ENCODE measurements around the gene RTN4. TPM values are rescaled to one million over a fixed set of nuclear protein-coding genes. Genes with fewer than 3 reads are reported as not detected.

Gene RTN4
- total RNA-seq, 2 donors from 2014 or later, result 253 to 331 TPM

DNA sequence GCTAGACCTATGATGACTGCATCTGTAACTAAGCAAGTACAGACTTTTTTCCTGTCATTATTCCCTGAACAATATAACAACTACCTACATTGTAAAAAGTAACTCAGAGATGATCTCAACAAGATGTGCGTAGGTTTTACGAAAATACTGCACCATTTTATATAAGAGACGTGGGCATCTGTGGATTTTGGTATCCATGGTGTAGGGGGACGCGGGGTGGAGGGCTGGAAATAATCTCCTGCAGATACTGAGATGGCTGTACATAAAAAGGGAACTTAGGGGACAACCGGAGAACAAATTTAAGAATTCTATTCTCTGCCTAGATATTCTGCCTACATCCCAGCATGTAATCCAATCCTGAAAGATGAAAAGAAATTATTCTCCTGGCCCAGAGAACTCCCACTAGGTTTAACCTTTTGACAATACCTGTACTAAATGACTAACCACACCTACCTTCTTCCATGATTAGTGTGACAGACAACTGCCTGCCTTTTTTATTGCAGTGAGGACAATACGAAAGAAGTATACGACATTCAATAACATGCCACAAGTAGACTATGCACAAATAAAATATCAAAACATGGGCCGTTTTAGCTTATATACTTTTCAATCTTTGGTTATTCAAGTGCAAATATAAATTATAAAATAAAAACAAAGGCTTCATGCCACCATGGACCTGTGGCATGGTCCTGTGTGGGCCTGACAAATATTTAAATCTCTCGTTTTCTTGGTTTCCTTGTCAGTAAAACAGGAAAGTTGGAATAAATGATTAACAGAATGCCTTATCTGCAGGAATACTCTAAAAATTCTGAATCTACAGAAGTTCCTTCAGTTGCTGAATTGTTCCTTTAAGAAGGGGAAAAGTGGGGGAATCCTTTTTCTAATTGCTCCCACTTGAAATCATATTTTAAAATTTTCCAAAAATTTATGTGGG is 46.3 kb downstream of the RTN4 start:
- ATAC-seq (ENCODE audit: insufficient number of reproducible peaks, low FRiP score, low read depth) (no peak), DNase-seq (ENCODE audit: low spot score) (no peak)
- Histone ChIP-seq H3K4me3 (no peak overlapping the region), H3K9me3 (no peaks in the 10 kb centered on the region), H3K27me3 (replicated peaks; ENCODE audit: insufficient read depth) (no peaks in the 10 kb centered on the region), H3K27ac (no peak overlapping the region), H3K36me3 (no peaks in the 10 kb centered on the region), H3K4me1 (ENCODE audit: control insufficient read depth in 1 of 2, low read depth in 2 of 2) (peaks cover 58 to 90% of the 10 kb centered on the region in 2 donors)
- TF ChIP-seq, protein P1, sequence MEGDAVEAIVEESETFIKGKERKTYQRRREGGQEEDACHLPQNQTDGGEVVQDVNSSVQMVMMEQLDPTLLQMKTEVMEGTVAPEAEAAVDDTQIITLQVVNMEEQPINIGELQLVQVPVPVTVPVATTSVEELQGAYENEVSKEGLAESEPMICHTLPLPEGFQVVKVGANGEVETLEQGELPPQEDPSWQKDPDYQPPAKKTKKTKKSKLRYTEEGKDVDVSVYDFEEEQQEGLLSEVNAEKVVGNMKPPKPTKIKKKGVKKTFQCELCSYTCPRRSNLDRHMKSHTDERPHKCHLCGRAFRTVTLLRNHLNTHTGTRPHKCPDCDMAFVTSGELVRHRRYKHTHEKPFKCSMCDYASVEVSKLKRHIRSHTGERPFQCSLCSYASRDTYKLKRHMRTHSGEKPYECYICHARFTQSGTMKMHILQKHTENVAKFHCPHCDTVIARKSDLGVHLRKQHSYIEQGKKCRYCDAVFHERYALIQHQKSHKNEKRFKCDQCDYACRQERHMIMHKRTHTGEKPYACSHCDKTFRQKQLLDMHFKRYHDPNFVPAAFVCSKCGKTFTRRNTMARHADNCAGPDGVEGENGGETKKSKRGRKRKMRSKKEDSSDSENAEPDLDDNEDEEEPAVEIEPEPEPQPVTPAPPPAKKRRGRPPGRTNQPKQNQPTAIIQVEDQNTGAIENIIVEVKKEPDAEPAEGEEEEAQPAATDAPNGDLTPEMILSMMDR (IDR thresholded peaks at IDR 0.05), result no peak

DNA sequence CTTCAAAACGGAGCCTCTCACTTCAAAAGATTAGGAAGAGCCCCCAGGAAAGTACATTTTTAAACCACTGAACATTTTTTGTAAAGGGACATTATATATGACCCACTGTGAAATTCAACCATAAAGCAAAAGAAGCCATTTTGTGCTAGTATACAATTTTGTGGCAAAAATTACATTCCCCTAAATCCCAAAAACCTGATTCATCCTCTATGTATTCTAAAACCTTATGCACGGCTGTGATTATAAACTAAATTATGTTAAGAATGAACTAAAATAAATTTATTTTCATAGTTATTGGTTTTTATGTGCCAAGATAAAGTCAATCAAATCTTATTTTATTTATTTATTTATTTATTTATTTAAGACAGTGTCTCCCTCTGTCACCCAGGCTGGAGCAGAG is 48.5 kb downstream of the RTN4 start:
- Histone ChIP-seq H3K27me3 (replicated peaks; ENCODE audit: insufficient read depth) (no peaks in the 10 kb centered on the region), H3K4me3 (no peak overlapping the region), H3K9me3 (no peaks in the 10 kb centered on the region), H3K4me1 (ENCODE audit: control insufficient read depth in 1 of 2, low read depth in 2 of 2) (peaks cover 61 to 88% of the 10 kb centered on the region in 2 donors), H3K27ac (no peak overlapping the region), H3K36me3 (no peaks in the 10 kb centered on the region)
- ATAC-seq (ENCODE audit: insufficient number of reproducible peaks, low FRiP score, low read depth) (no peak), DNase-seq (ENCODE audit: low spot score) (no peak)
- TF ChIP-seq, protein P1 (IDR thresholded peaks at IDR 0.05), result no peak

DNA sequence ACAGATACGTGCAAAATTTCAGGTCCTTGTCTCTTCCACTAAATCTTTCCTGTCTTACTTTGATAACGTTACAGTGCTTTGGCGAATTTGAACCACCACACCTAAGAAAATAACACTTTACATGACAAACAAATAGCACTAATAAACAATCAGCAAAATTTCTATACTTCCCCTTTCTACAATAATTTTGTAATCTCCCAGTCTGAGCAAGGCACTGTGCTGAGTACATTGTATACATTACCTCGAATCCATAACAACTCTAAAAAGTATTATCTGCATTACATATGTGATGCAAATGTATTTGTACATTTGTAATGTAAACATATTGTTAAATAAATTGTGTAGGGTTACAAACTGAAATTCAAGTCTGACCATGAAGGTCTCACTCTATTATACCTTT is 49.9 kb downstream of the RTN4 start:
- TF ChIP-seq, protein P1 (IDR thresholded peaks at IDR 0.05), result no peak
- no peak for DNase-seq (ENCODE audit: low spot score)
- no peaks in the 10 kb centered on the region for H3K36me3 ChIP-seq
- H3K4me1 ChIP-seq (ENCODE audit: control insufficient read depth in 1 of 2, low read depth in 2 of 2), result peaks cover 65 to 87% of the 10 kb centered on the region in 2 donors
- ATAC-seq (ENCODE audit: insufficient number of reproducible peaks, low FRiP score, low read depth), result no peak
- H3K27ac ChIP-seq, result no peak overlapping the region
- no peaks in the 10 kb centered on the region for H3K9me3 ChIP-seq
- H3K27me3 ChIP-seq (replicated peaks; ENCODE audit: insufficient read depth), result no peaks in the 10 kb centered on the region
- no peak overlapping the region for H3K4me3 ChIP-seq

DNA sequence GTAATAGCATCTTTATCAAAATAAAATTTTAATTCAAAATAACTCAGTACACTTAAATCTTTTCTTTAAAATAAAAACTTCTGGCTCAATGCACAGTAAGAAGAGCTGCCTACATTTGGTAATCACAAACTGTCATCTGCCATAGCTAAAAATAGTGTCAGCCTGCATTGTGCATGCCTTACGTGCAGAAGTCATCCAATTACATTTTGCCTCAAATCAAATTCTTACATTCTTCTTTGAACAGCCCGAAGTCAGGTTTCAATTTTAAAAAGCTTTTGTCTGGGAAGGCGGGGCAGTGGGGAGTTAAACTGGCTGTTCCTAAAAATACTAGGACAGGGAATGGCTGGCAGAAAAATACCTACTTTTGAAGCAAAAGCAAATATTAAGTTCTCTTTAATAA is 51.1 kb downstream of the RTN4 start:
- TF ChIP-seq, protein P1 (IDR thresholded peaks at IDR 0.05), result no peak
- H3K27ac ChIP-seq, result no peak overlapping the region
- H3K9me3 ChIP-seq, result no peaks in the 10 kb centered on the region
- H3K27me3 ChIP-seq (replicated peaks; ENCODE audit: insufficient read depth), result no peaks in the 10 kb centered on the region
- H3K4me1 ChIP-seq (ENCODE audit: control insufficient read depth in 1 of 2, low read depth in 2 of 2), result peaks cover 62 to 88% of the 10 kb centered on the region in 2 donors
- no peaks in the 10 kb centered on the region for H3K36me3 ChIP-seq
- DNase-seq (ENCODE audit: low spot score) (no peak), ATAC-seq (ENCODE audit: insufficient number of reproducible peaks, low FRiP score, low read depth) (no peak)
- H3K4me3 ChIP-seq, result peak overlapping the region; percentile 38

DNA sequence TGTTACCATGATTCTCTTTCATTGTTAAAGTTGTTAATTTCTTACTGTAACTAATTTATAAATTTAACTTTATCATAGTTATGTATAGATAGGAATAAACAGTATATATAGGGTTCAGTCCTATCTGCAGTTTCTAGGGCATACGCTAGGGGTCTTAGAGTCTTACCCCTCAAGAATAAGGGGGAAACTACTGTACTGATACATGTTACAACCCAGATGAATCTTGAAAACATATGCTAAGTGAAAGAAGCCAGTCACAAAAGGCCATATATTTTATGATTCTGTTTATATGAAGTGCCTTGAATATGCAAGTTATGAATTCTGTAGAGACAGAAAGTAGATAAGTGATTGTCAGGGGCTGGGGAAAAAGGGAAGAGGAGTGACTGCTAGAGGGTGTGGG is 52.4 kb downstream of the RTN4 start:
- Histone ChIP-seq H3K4me1 (ENCODE audit: control insufficient read depth in 1 of 2, low read depth in 2 of 2) (peaks cover 65 to 89% of the 10 kb centered on the region in 2 donors), H3K27ac (no peak overlapping the region), H3K4me3 (no peak overlapping the region), H3K36me3 (no peaks in the 10 kb centered on the region), H3K9me3 (no peaks in the 10 kb centered on the region), H3K27me3 (replicated peaks; ENCODE audit: insufficient read depth) (no peaks in the 10 kb centered on the region)
- TF ChIP-seq, protein P1 (IDR thresholded peaks at IDR 0.05), result no peak
- ATAC-seq (ENCODE audit: insufficient number of reproducible peaks, low FRiP score, low read depth) (no peak), DNase-seq (ENCODE audit: low spot score) (no peak)

All from thoracic aorta (tissue), 2 donors.